GM23338 (cell line): ENCODE measurements around the gene GNA12. TPM values are rescaled to one million over a fixed set of nuclear protein-coding genes. Genes with fewer than 3 reads are reported as not detected.

Experiments used
- ATAC-seq: fragments of 200-7000 bp; cut with Tn5 transposase; 3 replicates; pipeline ENCODE4 v1.9.1; 2020
- DNase-seq: peaks from one replicate; pipeline ENCODE4 v3.0.0-alpha.2; 2015; ENCODE audit warnings: low spot score
- H2AFZ ChIP-seq: fragments of 200-600 bp; sonication (generic); 2 replicates; pipeline ENCODE4 v1.8.0; 2016; ENCODE audit warnings: antibody characterized with exemption, mild to moderate bottlenecking, moderate library complexity
- H3F3A ChIP-seq: fragments of 200-600 bp; sonication (generic); replicated peaks from 2 replicates; pipeline ENCODE4 v1.8.0; 2017; ENCODE audit warnings: antibody characterized with exemption, mixed run types, low read depth
- H3K27ac ChIP-seq: fragments of 200-600 bp; sonication (generic); 2 replicates; pipeline ENCODE4 v1.6.1; 2016; ENCODE audit warnings: low read depth
- H3K27me3 ChIP-seq: fragments of 200-600 bp; sonication (generic); 2 replicates; pipeline ENCODE4 v1.8.0; 2016; ENCODE audit warnings: mild to moderate bottlenecking, mixed run types, moderate library complexity; ENCODE audit not compliant: insufficient read depth
- H3K36me3 ChIP-seq: fragments of 200-600 bp; sonication (generic); 2 replicates; pipeline ENCODE4 v1.8.0; 2016; ENCODE audit warnings: mild to moderate bottlenecking; ENCODE audit not compliant: insufficient read depth
- H3K4me1 ChIP-seq: fragments of 200-600 bp; sonication (generic); 2 replicates; pipeline ENCODE4 v1.8.0; 2016; ENCODE audit warnings: mild to moderate bottlenecking, moderate library complexity; ENCODE audit not compliant: insufficient read depth
- H3K4me2 ChIP-seq: fragments of 200-600 bp; sonication (generic); 2 replicates; pipeline ENCODE4 v1.7.1; 2017; ENCODE audit warnings: mixed run types
- H3K4me3 ChIP-seq: fragments of 200-600 bp; sonication (generic); 2 replicates; pipeline ENCODE4 v1.6.1; 2016; ENCODE audit warnings: mixed run types
- H3K79me2 ChIP-seq: fragments of 200-600 bp; sonication (generic); replicated peaks from 2 replicates; pipeline ENCODE4 v1.8.0; 2017; ENCODE audit warnings: mild to moderate bottlenecking; ENCODE audit not compliant: insufficient read depth
- H3K9me2 ChIP-seq: fragments of 200-600 bp; sonication (generic); 2 replicates; pipeline ENCODE4 v1.8.0; 2017; ENCODE audit not compliant: insufficient read depth
- H4K20me1 ChIP-seq: fragments of 200-600 bp; sonication (generic); replicated peaks from 2 replicates; pipeline ENCODE4 v1.8.0; 2017; ENCODE audit warnings: mild to moderate bottlenecking; ENCODE audit not compliant: insufficient read depth
- H3K27ac Mint-ChIP-seq: 2 replicates; pipeline ENCODE4 v1.8.0; 2020; ENCODE audit warnings: inconsistent platforms, mild to moderate bottlenecking, moderate library complexity, mixed read lengths
- H3K27me3 Mint-ChIP-seq: 3 replicates; pipeline ENCODE4 v1.8.0; 2022; ENCODE audit warnings: low read depth, mild to moderate bottlenecking, moderate library complexity, mixed read lengths, inconsistent platforms; ENCODE audit not compliant: insufficient read depth, poor library complexity
- H3K36me3 Mint-ChIP-seq: 3 replicates; pipeline ENCODE4 v1.8.0; 2021; ENCODE audit warnings: low read depth, mild to moderate bottlenecking, inconsistent platforms, moderate library complexity, mixed read lengths
- H3K4me1 Mint-ChIP-seq: 3 replicates; pipeline ENCODE4 v1.8.0; 2020; ENCODE audit warnings: mild to moderate bottlenecking, inconsistent platforms, mixed read lengths
- H3K4me3 Mint-ChIP-seq: 3 replicates; pipeline ENCODE4 v1.8.0; 2021; ENCODE audit warnings: moderate library complexity, mild to moderate bottlenecking, inconsistent platforms, mixed read lengths
- H3K9me3 Mint-ChIP-seq: 3 replicates; pipeline ENCODE4 v1.8.0; 2020; ENCODE audit warnings: moderate library complexity, mild to moderate bottlenecking, inconsistent platforms, mixed read lengths
- CREB1 ChIP-seq: fragments of 250-450 bp; sonication (Bioruptor Pico); IDR thresholded peaks from 2 replicates; pipeline ENCODE4 v1.5.0; 2020; ENCODE audit warnings: low read depth, mild to moderate bottlenecking, moderate library complexity
- ETS1 ChIP-seq: IDR thresholded peaks from 2 replicates; pipeline ENCODE4 v1.6.1; 2016; ENCODE audit warnings: antibody characterized with exemption
- EZH2 ChIP-seq: fragments of 200-600 bp; sonication (generic); IDR thresholded peaks from one replicate; pipeline ENCODE4 v1.8.0; 2017; ENCODE audit warnings: antibody characterized with exemption, mild to moderate bottlenecking, low read depth; ENCODE audit not compliant: unreplicated experiment
- JUNB ChIP-seq: IDR thresholded peaks from one replicate; pipeline ENCODE4 v1.6.1; 2016; ENCODE audit warnings: antibody characterized with exemption; ENCODE audit not compliant: unreplicated experiment
- POLR2AphosphoS5 ChIP-seq: IDR thresholded peaks from 2 replicates; pipeline ENCODE4 v1.6.1; 2016; ENCODE audit warnings: antibody characterized with exemption, low read depth
- REST ChIP-seq: IDR thresholded peaks from one replicate; pipeline ENCODE4 v1.6.1; 2018; ENCODE audit warnings: antibody characterized with exemption; ENCODE audit not compliant: unreplicated experiment
- STAT1 ChIP-seq: IDR thresholded peaks from one replicate; pipeline ENCODE4 v1.6.1; 2016; ENCODE audit warnings: antibody characterized with exemption; ENCODE audit not compliant: unreplicated experiment
- ZNF331 ChIP-seq: fragments of 250-450 bp; sonication (Bioruptor Pico); IDR thresholded peaks from 2 replicates; pipeline ENCODE4 v1.5.0; 2020; ENCODE audit warnings: low read depth, mild to moderate bottlenecking, moderate library complexity
- ZNF462 ChIP-seq: fragments of 250-450 bp; sonication (Bioruptor Pico); IDR thresholded peaks from 2 replicates; pipeline ENCODE4 v1.5.0; 2020; ENCODE audit warnings: mild to moderate bottlenecking, moderate library complexity
- polyA plus RNA-seq: library from polyadenylated mRNA; unstranded; fragments of >200 nt; fragmentation: Nextera tagmentation; extraction: Ambion mirVana; gene quantifications from 2 replicates; pipeline ENCODE4 v1.2.1, GENCODE V29; 2016
- total RNA-seq: library from RNA; depleted of rRNA; stranded (reverse); fragments of >200 nt; shearing (Covaris generic); gene quantifications from 2 replicates; pipeline ENCODE4 v1.2.3, GENCODE V29; 2014

GNA12 gene
- total and polyA plus RNA-seq, 2 experiments from 2014 or later: 24.0 to 87.7 TPM

GRCh38 chr7:2880874-2881533 lies 36.9 kb upstream of the GNA12 start (continued):
- TF ChIP-seq STAT1 (no peak), JUNB (no peak), POLR2AphosphoS5 (no peak), ZNF331 (CRISPR knock-in tag) (no peak), EZH2 (no peak)

- Histone ChIP-seq H3K4me2 (no peak overlapping the region), H2AFZ (no peak overlapping the region), H3K4me1 (peaks cover 20% of the 10 kb centered on the region), H3K4me3 (no peak overlapping the region), H3K27ac (no peak overlapping the region), H3K9me2 (no peaks in the 10 kb centered on the region), H3K79me2 (no peaks in the 10 kb centered on the region), H3K27me3 (no peaks in the 10 kb centered on the region), H4K20me1 (no peaks in the 10 kb centered on the region), H3K36me3 (no peaks in the 10 kb centered on the region), H3F3A (peaks cover 16% of the 10 kb centered on the region)
- no peak for ATAC-seq
- TF ChIP-seq ZNF331 (CRISPR knock-in tag) (no peak), CREB1 (CRISPR knock-in tag) (no peak), JUNB (no peak), REST (no peak)
- Mint-ChIP-seq H3K4me3 (no peak overlapping the region; the same call in 2 of the 3 replicates), H3K9me3 (no peaks in the 10 kb centered on the region), H3K27ac (peak overlapping the region; percentile 76; the same call in 1 of the 2 replicates), H3K4me1 (peaks cover 39% of the 10 kb centered on the region), H3K27me3 (peaks cover 15% of the 10 kb centered on the region), H3K36me3 (no peaks in the 10 kb centered on the region)
- DNase-seq: no peak
Measured at GRCh38 chr7:2880051-2880450, 35.9 kb upstream of the GNA12 start.

- H3K27me3 Mint-ChIP-seq: peaks cover 15% of the 10 kb centered on the region
- no peak overlapping the region for H3K4me2 ChIP-seq
- DNase-seq (no peak), ATAC-seq (no peak)
- H3K36me3 ChIP-seq: no peaks in the 10 kb centered on the region
- peaks cover 39% of the 10 kb centered on the region for H3K4me1 Mint-ChIP-seq
- no peaks in the 10 kb centered on the region for H3K36me3 Mint-ChIP-seq
- H3K9me2 ChIP-seq: no peaks in the 10 kb centered on the region
- no peaks in the 10 kb centered on the region for H4K20me1 ChIP-seq
- H3K4me3 ChIP-seq: no peak overlapping the region
- peaks cover 20% of the 10 kb centered on the region for H3K4me1 ChIP-seq
- H3K27me3 ChIP-seq: no peaks in the 10 kb centered on the region
- H3K4me3 Mint-ChIP-seq: no peak overlapping the region
- H3K79me2 ChIP-seq: no peaks in the 10 kb centered on the region
- no peak overlapping the region for H3K27ac Mint-ChIP-seq
- H3K27ac ChIP-seq: no peak overlapping the region
- H3F3A ChIP-seq: peaks cover 16% of the 10 kb centered on the region
- H3K9me3 Mint-ChIP-seq: no peaks in the 10 kb centered on the region
- H2AFZ ChIP-seq: no peak overlapping the region
- TF ChIP-seq ZNF462 (no peak), ETS1 (no peak), ZNF331 (CRISPR knock-in tag) (no peak), EZH2 (no peak)
Measured at GRCh38 chr7:2879354-2879753, 35.2 kb upstream of the GNA12 start.
